Mucosa of descending colon (tissue), 3 donors: ENCODE results near the gene CEACAM21. TPM values are rescaled to one million over a fixed set of nuclear protein-coding genes. Genes with fewer than 3 reads are reported as not detected.

Experiments used
- ATAC-seq: fragments of 200-7000 bp; cut with Tn5 transposase; one replicate; pipeline ENCODE4 v1.9.1; 2020; ENCODE audit warnings: mild to moderate bottlenecking, moderate library complexity
- DNase-seq, 3 donors: peaks; one replicate each; pipeline ENCODE4 v3.0.0-alpha.2; 2020
- H3K36me3 ChIP-seq: fragments of 200-600 bp; one replicate; pipeline ENCODE4 v1.8.0; 2021; ENCODE audit warnings: low read depth, mild to moderate bottlenecking
- H3K4me1 ChIP-seq: fragments of 200-600 bp; one replicate; pipeline ENCODE4 v1.8.0; 2021; ENCODE audit warnings: low read depth, mild to moderate bottlenecking
- H3K4me3 ChIP-seq: fragments of 200-600 bp; one replicate; pipeline ENCODE4 v1.8.0; 2021; ENCODE audit warnings: mild to moderate bottlenecking
- H3K9me3 ChIP-seq: fragments of 200-600 bp; one replicate; pipeline ENCODE4 v1.8.0; 2021; ENCODE audit warnings: mild to moderate bottlenecking
- CTCF ChIP-seq: fragments of 200-600 bp; IDR thresholded peaks from one replicate; pipeline ENCODE4 v1.8.0; 2022; ENCODE audit warnings: antibody characterized with exemption, mild to moderate bottlenecking
- intact Hi-C, 2 donors: fragments of 100-400 bp; cut with DNase I in 1 of 2; cut with micrococcal nuclease in 1 of 2; formaldehyde crosslinking; loops; one replicate each; pipeline versions ENCODE4 v1.11.0 to v1.11.1; 2022; cut with DNase I, micrococcal nuclease
- total RNA-seq, 3 donors: library from RNA; stranded (reverse); fragmentation: NEBNext Ultra II Directional in 2 of 3; extraction: Animal tissue kit (Norgen Biotek cat#: 25700) in 2 of 3; gene quantifications; one replicate each; pipeline versions ENCODE4 v1.2.1 to v1.2.4, GENCODE V29; 2021 to 2023
- donor health status: DM: no; HTN: no; CAD: no; lungs with moderate emphysema.
- donor health status: DM: no; HTN: no; CAD: no.
- donor health status: DM: no; HTN: yes; CAD: no.

Gene CEACAM21
- total RNA-seq, 3 donors from 2014 or later = 1.4 to 2.1 (median 1.9) TPM

- Histone ChIP-seq H3K4me3 (no peak within 1 kb of the TSS), H3K9me3 (peaks cover 16% of the 10 kb centered on the region), H3K36me3 (no peaks in the 10 kb centered on the region), H3K4me1 (no peaks in the 10 kb centered on the region)
- intact Hi-C loops = no loop called here
- DNase-seq (peak in 1 of 3 donors; percentile 14), ATAC-seq (peak; percentile 63)
- TF ChIP-seq CTCF = no peak
These were observed 50.9 kb downstream of the CEACAM21 start, which contains the start of gene CEACAM4 for GRCh38 chr19:41626877-41627276. Gene CEACAM4, minus strand, starts transcription at chr19:41627074. Its CDS starts 111 bp downstream, at chr19:41626963.

DNA sequence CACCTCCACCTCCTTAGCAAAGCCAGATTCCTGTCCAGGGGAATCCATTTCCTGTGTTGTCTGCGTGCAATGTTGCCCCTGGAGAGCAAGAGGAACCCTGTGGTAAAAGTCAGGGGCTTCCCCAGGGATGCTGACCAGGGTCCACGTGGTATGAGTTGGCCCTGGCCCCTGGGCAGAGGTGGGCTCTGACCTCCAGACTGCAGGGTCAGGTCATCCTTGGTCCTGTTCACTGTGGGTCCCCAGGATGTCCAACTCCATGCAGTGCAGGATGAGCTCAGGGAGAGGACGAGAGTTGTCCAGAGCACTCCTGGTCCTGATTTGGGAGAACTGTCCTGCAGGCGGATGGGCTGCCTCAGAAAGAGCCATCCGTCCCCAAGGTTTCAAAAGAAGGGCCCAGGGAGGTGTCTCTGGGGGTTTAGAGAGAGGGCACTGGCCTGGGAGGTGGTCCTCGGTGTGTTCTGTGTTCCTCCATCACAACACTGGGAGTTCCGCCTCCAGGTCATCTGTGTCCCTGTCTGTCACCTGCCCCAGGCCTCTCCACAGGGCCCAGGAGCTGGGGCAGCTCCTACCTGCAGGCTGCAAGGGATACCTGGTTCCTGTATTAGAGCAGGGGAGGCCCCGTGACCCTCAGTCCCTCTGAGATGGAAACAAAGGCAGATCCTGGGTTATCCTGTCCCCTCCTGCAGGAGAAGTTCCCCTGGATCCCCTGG lies 52.2 kb downstream of the CEACAM21 start:
- Histone ChIP-seq H3K4me3 (no peak overlapping the region), H3K36me3 (no peaks in the 10 kb centered on the region), H3K9me3 (peaks cover 16% of the 10 kb centered on the region), H3K4me1 (no peaks in the 10 kb centered on the region)
- DNase-seq (no peak), ATAC-seq (no peak)
- intact Hi-C loops = no loop called here
- no peak for TF ChIP-seq CTCF

Other genes starting within 250 kb of the CEACAM21 start
- gene TGFB1, start 222.2 kb upstream of the CEACAM21 start, total RNA-seq = 10 to 100 TPM in 2 of 3 donors, 1 to 10 TPM in 1; 8.2 to 39.6 (median 21.8) TPM
- gene B9D2, start 212.0 kb upstream of the CEACAM21 start, total RNA-seq = 10 to 100 TPM in 1 of 3 donors, 1 to 10 TPM in 2; 7.0 to 11.3 (median 9.1) TPM
- 10 to 100 TPM in 1 of 3 donors, 1 to 10 TPM in 2; 3.8 to 15.2 (median 5.6) TPM for gene TMEM91, start 199.6 kb upstream of the CEACAM21 start, total RNA-seq
- 10 to 100 TPM; 12.5 to 16.4 (median 13.3) TPM for gene EXOSC5, start 178.8 kb upstream of the CEACAM21 start, total RNA-seq
- 10 to 100 TPM; 16.6 to 22.5 (median 17.3) TPM for gene BCKDHA, start 178.3 kb upstream of the CEACAM21 start, total RNA-seq
- 10 to 100 TPM; 28.8 to 69.4 (median 34.3) TPM for gene B3GNT8, start 148.8 kb upstream of the CEACAM21 start, total RNA-seq
- gene DMAC2, start 136.3 kb upstream of the CEACAM21 start, total RNA-seq = 10 to 100 TPM; 38.9 to 61.0 (median 47.5) TPM
- not detected for gene ERICH4, start 133.0 kb upstream of the CEACAM21 start, total RNA-seq
- 1 to 10 TPM in 1 of 3 donors, under 1 TPM in 1, not detected in 1; 0.25 to 1.2 TPM for gene CEACAM4, start 50.9 kb downstream of the CEACAM21 start, total RNA-seq
- 1,000 to 10,000 TPM in 2 of 3 donors, 100 to 1,000 TPM in 1; 753 to 3,639 (median 2,117) TPM for gene CEACAM7, start 112.1 kb downstream of the CEACAM21 start, total RNA-seq
- gene CEACAM5, start 132.5 kb downstream of the CEACAM21 start, total RNA-seq = 1,000 to 10,000 TPM; 2,069 to 7,240 (median 3,325) TPM
- 1,000 to 10,000 TPM in 1 of 3 donors, 100 to 1,000 TPM in 2; 249 to 1,767 (median 431) TPM for gene CEACAM6, start 179.4 kb downstream of the CEACAM21 start, total RNA-seq
- 1 to 10 TPM; 2.5 to 4.5 (median 3.9) TPM for gene CEACAM3, start 220.4 kb downstream of the CEACAM21 start, total RNA-seq